ENCODE results near the gene IPO9.

IPO9 gene

DNA sequence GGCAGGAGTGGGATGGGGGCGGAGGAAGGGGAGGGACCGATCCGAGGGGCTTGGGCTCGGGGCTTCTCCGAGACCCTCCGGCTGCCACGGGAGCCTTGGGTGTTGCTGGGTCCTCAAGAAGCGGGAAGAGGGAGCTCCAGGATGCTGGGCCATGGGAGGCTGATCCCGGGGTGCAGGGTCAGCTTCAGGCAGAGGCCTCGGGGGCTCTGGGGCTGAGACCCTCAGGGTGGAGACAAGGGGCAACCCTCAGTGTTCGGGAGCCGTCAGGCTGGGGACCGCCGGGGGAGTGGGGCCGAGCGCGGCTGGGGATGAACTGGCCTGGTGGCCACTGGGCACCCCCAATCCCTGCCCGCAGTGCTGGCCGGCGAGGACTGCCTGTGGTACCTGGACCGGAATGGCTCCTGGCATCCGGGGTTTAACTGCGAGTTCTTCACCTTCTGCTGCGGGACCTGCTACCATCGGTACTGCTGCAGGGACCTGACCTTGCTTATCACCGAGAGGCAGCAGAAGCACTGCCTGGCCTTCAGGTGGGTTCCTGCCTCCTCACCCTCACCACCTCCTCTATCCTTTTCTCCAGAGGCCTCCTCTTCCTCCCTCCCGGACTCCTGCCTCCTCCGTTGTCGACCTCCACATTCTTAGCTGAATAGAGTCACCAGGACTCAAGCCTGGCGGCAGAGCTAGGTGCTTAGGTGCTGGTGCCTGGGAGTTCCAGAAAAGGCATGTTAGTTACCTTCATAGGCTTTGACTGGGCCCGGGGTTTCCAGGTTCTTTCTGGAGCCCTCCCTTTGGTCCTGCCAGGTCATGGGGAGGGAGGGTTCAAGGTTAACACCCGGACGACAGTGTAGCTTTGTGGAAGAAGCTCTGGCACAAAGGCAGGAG, 60.4 kb downstream of the IPO9 start:
- no peak overlapping the region for H2AFZ ChIP-seq (ENCODE audit: low read depth)
- no peaks in the 10 kb centered on the region for H4K20me1 ChIP-seq (ENCODE audit: insufficient read depth)
- no peak overlapping the region for H3K9ac ChIP-seq
- no peak for TF ChIP-seq CTCF (conservative IDR thresholded peaks at IDR 0.05; ENCODE audit: low read depth, low read length)
- no peaks in the 10 kb centered on the region for H3K36me3 ChIP-seq (ENCODE audit: insufficient read depth)
- H3K4me1 ChIP-seq (ENCODE audit: low read depth, poor library complexity, severe bottlenecking) = peaks cover 11% of the 10 kb centered on the region
- H3K27me3 ChIP-seq (ENCODE audit: insufficient read depth, low read depth) = no peaks in the 10 kb centered on the region
- no peaks in the 10 kb centered on the region for H3K79me2 ChIP-seq (ENCODE audit: insufficient read depth, low read depth)
- H3K27ac ChIP-seq = no peak overlapping the region
- H3K4me3 ChIP-seq (IDR thresholded peaks at IDR 0.05; ENCODE audit: insufficient read depth, low read depth, low read length) = no peak overlapping the region
- H3K4me2 ChIP-seq = no peak overlapping the region

GRCh38 chr1:201890223-201890622, 61.3 kb downstream of the IPO9 start:
- no peaks in the 10 kb centered on the region for H3K36me3 ChIP-seq (ENCODE audit: insufficient read depth)
- H3K27ac ChIP-seq = no peak overlapping the region
- no peaks in the 10 kb centered on the region for H3K27me3 ChIP-seq (ENCODE audit: insufficient read depth, low read depth)
- H3K4me1 ChIP-seq (ENCODE audit: low read depth, poor library complexity, severe bottlenecking) = peaks cover 3% of the 10 kb centered on the region
- H3K9ac ChIP-seq = no peak overlapping the region
- no peak for TF ChIP-seq CTCF (conservative IDR thresholded peaks at IDR 0.05; ENCODE audit: low read depth, low read length)
- H3K4me3 ChIP-seq (IDR thresholded peaks at IDR 0.05; ENCODE audit: insufficient read depth, low read depth, low read length) = no peak overlapping the region
- H3K79me2 ChIP-seq (ENCODE audit: insufficient read depth, low read depth) = no peaks in the 10 kb centered on the region
- H3K4me2 ChIP-seq = no peak overlapping the region
- no peak overlapping the region for H2AFZ ChIP-seq (ENCODE audit: low read depth)
- H4K20me1 ChIP-seq (ENCODE audit: insufficient read depth) = no peaks in the 10 kb centered on the region

- no peak for TF ChIP-seq CTCF (conservative IDR thresholded peaks at IDR 0.05; ENCODE audit: low read depth, low read length)
- H3K27me3 ChIP-seq (ENCODE audit: insufficient read depth, low read depth) = no peaks in the 10 kb centered on the region
These were observed 62.0 kb downstream of the IPO9 start for GRCh38 chr1:201890806-201891450.

DNA sequence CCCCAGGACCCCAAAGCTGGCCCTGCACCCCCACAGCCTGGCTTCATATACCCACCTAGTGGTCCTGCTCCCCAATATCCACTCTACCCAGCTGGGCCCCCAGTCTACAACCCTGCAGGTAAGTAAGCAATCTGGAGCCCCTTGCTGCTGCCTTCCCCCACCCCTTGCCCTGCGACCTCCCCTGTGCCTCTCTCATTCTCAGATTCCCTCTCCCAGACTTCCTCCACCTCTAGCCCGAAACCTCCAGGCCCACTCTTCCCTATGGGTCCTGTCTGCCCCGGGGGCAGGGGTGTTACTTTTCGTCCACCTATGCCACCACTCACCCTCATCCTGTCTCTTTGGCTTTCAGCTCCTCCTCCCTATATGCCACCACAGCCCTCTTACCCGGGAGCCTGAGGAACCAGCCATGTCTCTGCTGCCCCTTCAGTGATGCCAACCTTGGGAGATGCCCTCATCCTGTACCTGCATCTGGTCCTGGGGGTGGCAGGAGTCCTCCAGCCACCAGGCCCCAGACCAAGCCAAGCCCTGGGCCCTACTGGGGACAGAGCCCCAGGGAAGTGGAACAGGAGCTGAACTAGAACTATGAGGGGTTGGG, 62.6 kb downstream of the IPO9 start:
- no peaks in the 10 kb centered on the region for H3K27me3 ChIP-seq (ENCODE audit: insufficient read depth, low read depth)
- H3K27ac ChIP-seq = no peak overlapping the region
- H2AFZ ChIP-seq (ENCODE audit: low read depth) = no peak overlapping the region
- H3K79me2 ChIP-seq (ENCODE audit: insufficient read depth, low read depth) = no peaks in the 10 kb centered on the region
- H3K9ac ChIP-seq = no peak overlapping the region
- no peaks in the 10 kb centered on the region for H3K36me3 ChIP-seq (ENCODE audit: insufficient read depth)
- H4K20me1 ChIP-seq (ENCODE audit: insufficient read depth) = no peaks in the 10 kb centered on the region
- TF ChIP-seq CTCF (conservative IDR thresholded peaks at IDR 0.05; ENCODE audit: low read depth, low read length) = no peak
- peaks cover 8% of the 10 kb centered on the region for H3K4me1 ChIP-seq (ENCODE audit: low read depth, poor library complexity, severe bottlenecking)
- no peak overlapping the region for H3K4me2 ChIP-seq
- H3K4me3 ChIP-seq (IDR thresholded peaks at IDR 0.05; ENCODE audit: insufficient read depth, low read depth, low read length) = no peak overlapping the region

More at GRCh38 chr1:201890806-201891450, 62.0 kb downstream of the IPO9 start:
- Histone ChIP-seq H4K20me1 (ENCODE audit: insufficient read depth) (no peaks in the 10 kb centered on the region), H3K4me2 (no peak overlapping the region), H3K4me1 (ENCODE audit: low read depth, poor library complexity, severe bottlenecking) (peaks cover 2% of the 10 kb centered on the region), H2AFZ (ENCODE audit: low read depth) (no peak overlapping the region), H3K36me3 (ENCODE audit: insufficient read depth) (no peaks in the 10 kb centered on the region), H3K4me3 (IDR thresholded peaks at IDR 0.05; ENCODE audit: insufficient read depth, low read depth, low read length) (no peak overlapping the region), H3K27ac (no peak overlapping the region), H3K79me2 (ENCODE audit: insufficient read depth, low read depth) (no peaks in the 10 kb centered on the region), H3K9ac (no peak overlapping the region)

Measured in KMS-11 (cell line).